GM10266 (cell line): ENCODE data around the gene FCGR2B.
"Not testable (repeated sequence)": the region's sequence is repeated elsewhere in the genome, so short reads cannot be mapped to it uniquely, and the experiment has no call there.

Experiments
- DNase-seq: peaks from one replicate; pipeline ENCODE4 v3.0.0; 2012; ENCODE audit errors: extremely low spot score
- TF ChIP-seq, protein P1 (sequence below): IDR thresholded peaks from 2 replicates; pipeline ENCODE4 v1.5.1; 2012; ENCODE audit warnings: mild to moderate bottlenecking, low read depth; ENCODE audit not compliant: control insufficient read depth, insufficient read depth; ENCODE audit errors: missing control alignments

FCGR2B gene

DNA sequence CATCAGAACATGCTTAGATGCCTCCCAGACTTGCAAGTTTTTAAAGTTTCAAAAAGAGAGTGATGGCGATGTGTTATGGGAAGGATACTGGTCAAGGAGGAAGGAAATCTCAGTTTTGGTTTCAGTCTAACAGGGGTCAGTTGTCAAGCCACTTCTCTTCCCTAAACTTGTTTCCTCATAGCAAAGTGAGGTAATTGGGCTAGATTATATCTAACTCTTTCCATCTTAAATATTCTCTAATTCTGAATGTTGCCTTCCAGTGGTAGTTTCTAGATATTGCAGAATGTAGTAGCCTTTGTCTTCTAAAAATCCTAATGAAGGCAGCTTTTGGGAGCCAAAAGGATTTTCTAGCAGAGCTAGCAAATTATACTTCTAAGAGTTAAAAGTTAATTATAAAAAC is 20.2 kb upstream of the FCGR2B start:
- TF ChIP-seq, protein P1, sequence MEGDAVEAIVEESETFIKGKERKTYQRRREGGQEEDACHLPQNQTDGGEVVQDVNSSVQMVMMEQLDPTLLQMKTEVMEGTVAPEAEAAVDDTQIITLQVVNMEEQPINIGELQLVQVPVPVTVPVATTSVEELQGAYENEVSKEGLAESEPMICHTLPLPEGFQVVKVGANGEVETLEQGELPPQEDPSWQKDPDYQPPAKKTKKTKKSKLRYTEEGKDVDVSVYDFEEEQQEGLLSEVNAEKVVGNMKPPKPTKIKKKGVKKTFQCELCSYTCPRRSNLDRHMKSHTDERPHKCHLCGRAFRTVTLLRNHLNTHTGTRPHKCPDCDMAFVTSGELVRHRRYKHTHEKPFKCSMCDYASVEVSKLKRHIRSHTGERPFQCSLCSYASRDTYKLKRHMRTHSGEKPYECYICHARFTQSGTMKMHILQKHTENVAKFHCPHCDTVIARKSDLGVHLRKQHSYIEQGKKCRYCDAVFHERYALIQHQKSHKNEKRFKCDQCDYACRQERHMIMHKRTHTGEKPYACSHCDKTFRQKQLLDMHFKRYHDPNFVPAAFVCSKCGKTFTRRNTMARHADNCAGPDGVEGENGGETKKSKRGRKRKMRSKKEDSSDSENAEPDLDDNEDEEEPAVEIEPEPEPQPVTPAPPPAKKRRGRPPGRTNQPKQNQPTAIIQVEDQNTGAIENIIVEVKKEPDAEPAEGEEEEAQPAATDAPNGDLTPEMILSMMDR: peak; percentile 21
- peak; percentile 0 for DNase-seq

DNA sequence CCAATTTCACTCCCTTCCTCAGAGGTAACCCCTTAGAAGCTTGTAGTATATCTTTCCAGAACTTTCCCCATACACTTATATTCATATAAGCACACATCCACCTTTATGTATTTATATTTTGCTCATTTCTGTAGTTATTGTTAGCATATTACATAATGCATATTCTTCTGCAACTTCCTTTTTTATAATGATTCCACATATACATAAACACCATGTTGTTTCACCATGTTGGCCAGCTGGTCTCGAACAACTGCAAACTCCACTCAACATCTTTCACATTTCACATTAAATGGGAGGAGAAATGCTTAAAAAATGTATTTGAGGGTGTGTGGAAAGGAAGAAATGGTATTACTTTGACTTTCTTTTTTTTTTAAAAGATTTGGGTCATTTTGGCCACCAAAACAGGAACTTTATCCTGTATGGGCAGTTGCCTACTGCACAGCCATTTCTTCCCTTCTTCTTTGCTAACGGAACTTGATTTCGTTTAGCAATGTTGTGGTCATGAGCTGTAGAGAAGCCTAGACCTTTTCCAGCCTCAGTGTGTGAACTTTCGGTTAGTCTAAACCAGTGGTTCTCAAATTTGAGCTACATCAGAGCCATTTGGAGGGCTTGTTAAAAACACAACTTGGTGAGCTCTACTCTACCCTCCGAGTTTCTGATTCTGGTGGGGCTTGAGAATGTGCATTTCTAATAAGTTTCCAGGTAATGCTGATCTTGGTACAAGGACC is 19.3 kb upstream of the FCGR2B start:
- DNase-seq: not testable (repeated sequence)

DNA sequence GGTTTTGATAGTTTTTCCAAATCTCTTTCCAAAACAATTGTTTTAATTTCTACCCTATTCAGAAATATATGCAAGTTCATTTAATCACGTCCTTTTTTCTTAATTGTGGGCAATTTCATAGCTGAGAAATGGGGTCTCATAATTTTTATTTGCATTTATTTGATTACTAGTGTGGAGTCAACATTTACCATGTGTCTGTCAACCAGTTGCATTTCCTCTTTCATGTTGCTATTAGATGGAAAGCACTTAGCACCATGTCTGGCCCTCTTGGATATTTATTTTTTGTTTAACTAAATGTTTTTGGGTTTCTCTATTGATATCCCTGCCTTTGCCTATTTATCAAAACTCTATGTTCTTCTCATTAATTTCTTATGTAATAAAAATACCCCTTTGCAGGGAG is 18.1 kb upstream of the FCGR2B start:
- not testable (repeated sequence) for DNase-seq

DNA sequence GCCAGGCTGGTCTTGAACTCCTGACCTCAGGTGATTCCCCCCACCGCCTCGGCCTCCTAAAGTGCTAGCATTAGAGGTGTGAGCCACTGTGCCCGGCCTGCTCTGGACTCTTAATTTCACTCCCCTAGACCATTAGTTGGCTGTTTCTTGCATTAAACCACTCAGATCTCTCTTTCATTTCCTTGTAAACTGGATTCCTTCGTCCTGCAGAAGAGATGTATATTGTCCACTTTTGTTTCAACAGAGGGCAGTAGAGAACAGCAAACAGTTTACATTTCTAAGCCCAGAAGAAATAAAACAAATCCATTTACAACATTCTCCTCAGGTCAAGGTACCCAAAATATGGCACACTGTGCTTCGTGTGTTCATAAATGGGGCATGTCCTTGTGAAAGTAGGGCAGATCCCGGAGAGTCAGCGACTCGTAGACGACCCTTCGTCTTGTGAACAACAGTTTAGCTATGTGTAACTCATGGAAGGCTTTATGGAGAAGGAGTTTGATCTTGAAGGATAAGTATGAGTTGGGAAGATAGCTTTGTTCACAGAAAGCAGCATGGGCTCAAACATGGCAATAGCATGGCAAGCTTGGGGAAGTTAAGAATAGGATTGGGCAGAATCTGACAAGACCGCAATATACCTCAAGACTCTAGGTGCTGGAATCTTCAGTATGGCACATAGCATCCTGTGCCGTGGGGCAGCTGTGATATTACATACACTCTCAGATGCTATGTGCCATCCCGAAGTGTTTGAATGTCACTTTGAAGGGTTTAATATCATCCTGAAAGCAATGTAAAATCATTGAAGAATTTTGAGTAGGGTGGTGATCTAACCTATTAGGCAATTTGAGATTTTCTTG is 15.2 kb upstream of the FCGR2B start:
- TF ChIP-seq, protein P1: peak; percentile 45
- peak; percentile 2 for DNase-seq

DNA sequence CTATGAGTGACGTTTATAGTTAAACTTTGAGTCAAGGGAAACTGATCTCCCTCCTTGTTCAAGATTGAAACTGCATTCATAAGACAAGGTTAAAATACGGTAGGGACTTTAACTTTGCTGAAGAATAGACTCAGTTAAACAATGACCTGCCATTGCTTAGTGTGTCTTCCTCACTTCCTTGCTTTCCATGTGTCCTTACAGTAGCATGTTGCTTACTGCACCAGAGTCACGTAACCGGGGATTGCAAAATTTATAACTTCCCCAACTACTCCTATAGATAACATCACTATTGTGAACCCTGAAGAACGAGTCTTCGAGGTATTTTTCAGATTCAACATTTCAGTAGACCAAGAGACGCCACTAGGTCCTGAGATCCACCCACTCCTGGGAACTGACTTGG is 9.4 kb upstream of the FCGR2B start:
- not testable (repeated sequence) for DNase-seq

DNA sequence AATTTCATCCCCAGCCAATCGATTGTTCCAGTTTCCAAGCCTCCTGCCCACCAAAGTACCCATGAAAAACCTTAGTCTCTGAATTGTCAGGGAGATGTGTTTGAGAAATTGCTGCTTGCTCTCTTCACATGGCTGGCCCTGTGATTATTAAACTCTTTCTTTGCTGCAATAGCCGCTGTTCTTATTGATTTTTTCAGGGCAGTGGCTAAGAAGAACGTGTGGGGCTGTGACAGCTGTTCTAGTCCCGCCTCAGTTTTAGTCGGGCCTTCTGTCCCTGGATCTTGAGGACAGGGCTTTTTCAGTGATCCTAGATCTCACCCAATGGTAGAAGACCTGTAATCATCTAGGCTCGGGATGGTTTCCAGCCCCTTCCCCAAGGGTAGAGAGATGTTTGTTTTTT is 9.0 kb upstream of the FCGR2B start:
- DNase-seq: not testable (repeated sequence)

DNA sequence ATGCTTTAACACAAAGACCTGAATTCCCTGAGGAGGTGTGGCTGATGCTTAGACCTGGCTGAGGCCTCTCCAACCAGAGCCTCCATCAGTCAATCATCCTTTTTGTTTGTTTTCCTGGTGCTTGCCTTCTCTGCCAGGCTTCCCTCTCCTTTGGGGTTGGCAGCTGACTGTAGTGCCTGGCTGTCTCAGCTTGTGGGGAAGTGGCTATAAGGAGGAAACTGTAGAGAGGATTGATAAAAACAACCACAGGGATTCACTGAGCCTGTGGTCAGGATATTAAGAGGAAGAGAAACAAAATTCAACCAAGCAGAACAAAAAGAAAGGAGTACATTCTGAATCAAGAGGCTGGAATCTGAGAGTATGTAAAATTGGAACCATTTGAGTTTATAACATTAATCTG is 4.4 kb upstream of the FCGR2B start:
- not testable (repeated sequence) for DNase-seq

DNA sequence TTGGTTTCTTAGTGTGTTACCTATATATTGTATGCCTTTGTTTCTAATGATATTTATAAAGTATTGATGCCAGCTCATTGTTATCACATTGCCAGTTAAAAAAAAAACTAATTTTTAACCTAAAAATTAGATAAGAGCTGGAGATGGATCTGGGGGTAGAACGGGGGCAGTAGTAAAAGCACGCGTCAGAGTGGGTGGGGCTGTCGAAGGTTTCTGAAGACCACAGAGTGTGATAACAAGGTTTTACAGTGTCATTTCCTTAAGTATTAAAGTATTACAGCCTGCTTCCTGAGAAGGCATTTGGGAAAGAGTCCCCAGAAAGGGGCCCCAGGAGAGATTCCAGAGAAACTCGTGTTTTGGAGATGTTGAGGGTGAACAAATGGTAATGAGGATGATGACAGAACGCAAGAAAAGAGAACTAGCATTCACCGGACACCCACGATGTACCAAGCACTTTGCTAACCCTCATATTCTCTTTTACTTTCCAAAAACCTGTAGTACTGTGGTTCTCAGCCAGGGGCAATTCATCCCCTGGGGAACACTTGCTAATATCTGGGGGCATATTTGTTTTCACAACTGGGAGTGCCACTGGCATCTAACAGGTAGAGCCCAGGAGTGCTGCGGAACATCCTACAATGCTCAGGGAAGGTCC is 1.2 kb upstream of the FCGR2B start:
- not testable (repeated sequence) for DNase-seq

DNA sequence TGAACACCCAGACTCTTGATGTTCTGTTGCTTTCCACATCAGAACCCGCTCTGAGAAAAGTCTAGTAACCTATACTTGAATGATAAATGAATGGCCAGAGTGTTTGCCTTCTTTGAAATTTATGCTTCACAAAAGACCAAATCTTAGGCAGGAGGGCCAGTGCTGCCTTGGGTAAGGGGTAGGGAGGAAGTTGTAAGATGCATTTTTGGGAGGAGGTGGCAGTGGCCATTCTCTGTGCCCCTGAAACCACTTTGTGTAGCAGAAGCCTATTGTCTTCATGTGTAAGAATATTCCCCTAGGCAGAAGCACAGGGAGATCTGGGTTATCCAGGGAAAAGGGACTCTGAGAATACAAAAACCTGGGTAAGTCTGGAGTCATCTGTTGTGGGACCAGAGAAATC is 626 bp downstream of the FCGR2B start:
- not testable (repeated sequence) for DNase-seq

DNA sequence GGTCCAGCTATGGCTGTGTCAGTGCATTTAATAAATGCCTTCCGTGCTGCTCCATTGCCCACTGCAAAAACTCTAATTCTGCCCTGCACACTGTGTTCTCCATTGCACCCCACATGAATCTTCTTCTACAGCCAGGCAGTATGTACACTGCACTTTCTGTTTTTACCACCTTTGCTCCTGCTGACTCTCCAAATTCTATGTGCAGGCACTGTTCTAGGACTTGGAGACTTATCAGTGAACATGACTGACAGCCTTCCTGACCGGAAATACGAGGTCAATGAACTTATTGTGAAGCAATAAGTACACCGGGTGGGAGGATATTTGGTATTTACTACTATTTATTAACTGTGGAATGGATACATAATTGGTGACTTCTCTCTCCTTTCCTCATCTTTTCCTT is 1.7 kb downstream of the FCGR2B start:
- DNase-seq: not testable (repeated sequence)

DNA sequence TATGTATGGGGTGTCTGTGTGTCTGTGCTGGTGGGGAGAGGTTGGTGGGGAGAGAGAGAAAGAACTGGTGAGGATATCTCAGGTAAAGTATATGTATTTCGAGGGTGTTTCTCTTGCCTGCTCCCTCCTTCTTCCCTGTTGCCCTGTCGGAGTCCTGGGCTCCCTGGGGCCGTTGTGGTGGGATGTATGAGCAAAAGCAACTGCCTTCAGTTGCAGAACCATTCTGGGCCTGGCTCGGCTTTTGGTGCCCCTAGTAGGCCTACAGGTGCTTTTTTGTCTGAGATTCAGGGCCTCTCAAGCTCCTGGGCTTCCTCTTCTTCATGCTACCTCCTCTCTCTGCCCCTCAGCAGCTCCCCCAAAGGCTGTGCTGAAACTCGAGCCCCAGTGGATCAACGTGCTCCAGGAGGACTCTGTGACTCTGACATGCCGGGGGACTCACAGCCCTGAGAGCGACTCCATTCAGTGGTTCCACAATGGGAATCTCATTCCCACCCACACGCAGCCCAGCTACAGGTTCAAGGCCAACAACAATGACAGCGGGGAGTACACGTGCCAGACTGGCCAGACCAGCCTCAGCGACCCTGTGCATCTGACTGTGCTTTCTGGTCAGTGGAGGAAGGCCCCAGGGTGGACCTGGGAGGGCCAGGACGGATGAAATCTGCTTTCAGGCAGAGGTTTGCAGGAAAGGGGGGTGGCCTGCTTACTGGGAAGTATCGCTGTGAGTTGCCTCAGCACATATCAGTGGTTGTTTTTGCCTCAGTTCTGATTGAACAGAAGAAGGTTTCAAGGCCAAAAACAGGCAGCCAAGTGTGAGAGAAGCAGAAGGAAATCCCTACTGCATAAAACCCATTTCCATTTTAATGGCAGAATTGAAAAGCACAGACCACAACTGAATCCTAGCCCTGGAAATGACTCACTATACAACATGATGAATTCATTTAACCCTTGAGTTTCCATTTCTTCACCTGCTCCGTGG is 8.4 kb downstream of the FCGR2B start:
- DNase-seq: not testable (repeated sequence)

DNA sequence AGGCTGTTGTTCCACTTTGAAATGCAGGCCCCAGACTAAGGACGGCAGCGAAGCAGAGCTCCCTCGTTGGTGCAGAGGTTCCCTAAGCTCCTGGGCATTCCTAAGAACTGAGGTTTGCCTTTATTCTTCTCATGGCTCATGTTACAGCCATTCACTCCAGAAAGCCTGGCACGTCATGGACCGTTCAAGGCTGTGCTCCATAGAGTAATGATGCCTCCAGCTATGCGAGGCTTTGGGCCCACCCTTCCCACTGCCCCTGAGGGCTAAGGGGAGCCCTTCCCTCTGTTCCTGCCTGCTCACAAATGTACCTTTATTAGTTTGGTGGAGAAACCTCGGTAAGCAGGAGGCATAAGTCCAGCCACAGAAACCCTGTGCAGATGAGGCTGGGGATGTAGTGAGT is 10.5 kb downstream of the FCGR2B start:
- not testable (repeated sequence) for DNase-seq

DNA sequence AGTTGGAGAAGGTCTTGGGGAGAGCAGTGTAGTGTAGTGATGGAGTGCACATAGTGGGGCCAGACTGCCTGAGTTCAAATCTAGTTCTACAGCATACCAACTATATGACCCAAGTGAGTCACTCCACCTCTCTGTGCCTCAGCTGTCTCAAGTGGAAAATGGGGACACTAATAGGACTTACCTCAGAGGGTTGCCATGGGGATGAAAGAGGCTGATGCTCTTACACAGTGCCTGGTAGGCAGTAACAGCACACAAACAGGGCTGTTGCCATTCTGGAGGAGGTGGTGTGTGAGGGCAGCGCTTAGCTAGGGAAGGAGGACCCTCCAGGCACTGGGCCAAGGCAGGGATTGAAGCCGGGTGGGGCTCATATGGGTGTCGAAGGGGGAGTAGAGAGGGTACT is 11.5 kb downstream of the FCGR2B start:
- DNase-seq: not testable (repeated sequence)

DNA sequence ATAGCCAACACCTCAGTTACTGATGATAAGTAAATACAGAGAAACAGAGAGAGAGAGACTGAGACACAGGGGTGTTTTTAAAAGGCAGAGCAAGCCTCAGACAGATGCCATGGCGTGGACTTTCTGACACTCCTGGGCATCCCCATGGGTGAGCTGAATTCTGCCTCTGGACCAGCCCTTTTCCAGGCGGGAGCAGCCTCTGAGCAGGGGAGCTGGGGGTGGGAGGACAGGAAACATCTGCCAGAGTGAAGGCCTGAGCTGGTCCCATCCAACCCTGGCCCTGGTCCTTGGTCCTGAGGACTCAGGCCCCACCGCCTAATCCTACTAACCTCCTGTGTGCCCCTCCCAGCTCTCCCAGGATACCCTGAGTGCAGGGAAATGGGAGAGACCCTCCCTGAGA is 12.0 kb downstream of the FCGR2B start:
- not testable (repeated sequence) for DNase-seq
